A673 (cell line): ENCODE data around the gene TMEM243. TPM values are rescaled to one million over a fixed set of nuclear protein-coding genes. Genes with fewer than 3 reads are reported as not detected.

Experiments used
- Bru-seq: library from RNA; stranded (reverse); fragments of 400-500 nt; gene quantifications from one replicate; lab custom pipeline; 2021; lab: Mats Ljungman, UMichigan
- BruChase-seq, 2 experiments: library from RNA; stranded (reverse); fragments of 400-500 nt; gene quantifications; one replicate each; lab custom pipeline; 2021; lab: Mats Ljungman, UMichigan
- BruUV-seq: library from RNA; stranded (reverse); fragments of 400-500 nt; replicated peaks from 2 replicates; lab custom pipeline; 2021; lab: Mats Ljungman, UMichigan
- CTCF ChIA-PET: fragments of 300-600 bp; sonication (Branson Sonifier 250); formaldehyde crosslinking; loops from one replicate; lab custom pipeline; 2022; ENCODE audit warnings: antibody characterized with exemption; lab: Charles Lee
- POLR2A ChIA-PET: fragments of 300-600 bp; sonication (Branson Sonifier 250); formaldehyde crosslinking; loops from one replicate; lab custom pipeline; 2022; ENCODE audit warnings: antibody characterized with exemption; ENCODE audit not compliant: low non-redundant PET; lab: Charles Lee
- DNase-seq: peaks from one replicate; pipeline ENCODE4 v3.0.0-alpha.2; 2015; ENCODE audit warnings: low spot score
- H3K27ac ChIP-seq: fragments of 200-600 bp; sonication (generic); 2 replicates; pipeline ENCODE4 v1.5.1; 2016; ENCODE audit warnings: mixed run types, low read depth, mild to moderate bottlenecking, mixed read lengths, antibody characterized with exemption, low read length; ENCODE audit not compliant: poor library complexity, severe bottlenecking
- H3K27me3 ChIP-seq: fragments of 200-600 bp; sonication (generic); replicated peaks from 2 replicates; pipeline ENCODE4 v1.6.1; 2017; ENCODE audit warnings: mixed run types, low read depth, mild to moderate bottlenecking, mixed read lengths, antibody characterized with exemption, low read length; ENCODE audit not compliant: insufficient read depth, poor library complexity
- H3K36me3 ChIP-seq: fragments of 200-600 bp; sonication (generic); 2 replicates; pipeline ENCODE4 v1.6.1; 2016; ENCODE audit warnings: mixed run types, mild to moderate bottlenecking, mixed read lengths, antibody characterized with exemption, low read length; ENCODE audit not compliant: insufficient read depth, poor library complexity, severe bottlenecking
- H3K4me1 ChIP-seq: fragments of 200-600 bp; sonication (generic); 2 replicates; pipeline ENCODE4 v1.6.1; 2017; ENCODE audit warnings: mixed run types, mild to moderate bottlenecking, mixed read lengths, antibody characterized with exemption, low read length; ENCODE audit not compliant: insufficient read depth, poor library complexity, severe bottlenecking
- H3K4me3 ChIP-seq: fragments of 200-600 bp; sonication (generic); 2 replicates; pipeline ENCODE4 v1.5.1; 2016; ENCODE audit warnings: low read depth, mixed run types, mild to moderate bottlenecking, mixed read lengths, low read length; ENCODE audit not compliant: poor library complexity, severe bottlenecking
- H3K9me3 ChIP-seq: fragments of 200-600 bp; sonication (generic); 2 replicates; pipeline ENCODE4 v1.6.1; 2016; ENCODE audit warnings: mixed run types, low read depth, mild to moderate bottlenecking, mixed read lengths, antibody characterized with exemption, low read length; ENCODE audit not compliant: poor library complexity, severe bottlenecking
- CTCF ChIP-seq: fragments of 300-800, 200-600 bp; sonication (generic); conservative IDR thresholded peaks from 2 replicates; pipeline ENCODE4 v1.5.1; 2017; ENCODE audit warnings: low read depth, mild to moderate bottlenecking, antibody characterized with exemption, low read length, moderate library complexity, mixed read lengths
- EZH2 ChIP-seq: fragments of 200-600 bp; sonication (generic); IDR thresholded peaks from 2 replicates; pipeline ENCODE4 v1.6.1; 2017; ENCODE audit warnings: borderline replicate concordance, low read depth, mild to moderate bottlenecking, mixed read lengths, antibody characterized with exemption, low read length; ENCODE audit not compliant: poor library complexity, severe bottlenecking
- intact Hi-C: fragments of 100-400 bp; cut with micrococcal nuclease; formaldehyde crosslinking; loops from one replicate; pipeline ENCODE4 v1.10.0; 2022; ENCODE audit not compliant: unreplicated experiment
- long read RNA-seq: library from polyadenylated mRNA; stranded (forward); transcript quantifications from one replicate; pipeline ENCODE4 v2.0.0, GENCODE V29; 2022
- total RNA-seq: library from RNA; stranded (reverse); gene quantifications from 2 replicates; pipeline ENCODE4 v1.2.3, GENCODE V29; 2021

The TMEM243 gene, protein sequence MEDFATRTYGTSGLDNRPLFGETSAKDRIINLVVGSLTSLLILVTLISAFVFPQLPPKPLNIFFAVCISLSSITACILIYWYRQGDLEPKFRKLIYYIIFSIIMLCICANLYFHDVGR
- 24.5 and 25.8 TPM in 2 replicates for total RNA-seq
- Bru-seq, nascent RNA, result percentile 84 among the genes with signal in this experiment
- BruChase-seq, experiment 1, labeled RNA remaining after a 2-hour chase, result percentile 74 among the genes with signal in this experiment
- BruChase-seq, experiment 2, labeled RNA remaining after a 6-hour chase, result percentile 61 among the genes with signal in this experiment
- long read RNA-seq, transcript TMEM243-203 (5 exons, 1,273 nt), result major isoform, 67 of 108 reads
- long read RNA-seq, transcript TMEM243-201 (4 exons, 1,063 nt), result minor isoform, 22 of 108 reads
- long read RNA-seq, partial matches to known transcripts, result 0 of 108 reads
- long read RNA-seq, other reads (novel, unspliced or antisense), result 19 of 108 reads

DNA sequence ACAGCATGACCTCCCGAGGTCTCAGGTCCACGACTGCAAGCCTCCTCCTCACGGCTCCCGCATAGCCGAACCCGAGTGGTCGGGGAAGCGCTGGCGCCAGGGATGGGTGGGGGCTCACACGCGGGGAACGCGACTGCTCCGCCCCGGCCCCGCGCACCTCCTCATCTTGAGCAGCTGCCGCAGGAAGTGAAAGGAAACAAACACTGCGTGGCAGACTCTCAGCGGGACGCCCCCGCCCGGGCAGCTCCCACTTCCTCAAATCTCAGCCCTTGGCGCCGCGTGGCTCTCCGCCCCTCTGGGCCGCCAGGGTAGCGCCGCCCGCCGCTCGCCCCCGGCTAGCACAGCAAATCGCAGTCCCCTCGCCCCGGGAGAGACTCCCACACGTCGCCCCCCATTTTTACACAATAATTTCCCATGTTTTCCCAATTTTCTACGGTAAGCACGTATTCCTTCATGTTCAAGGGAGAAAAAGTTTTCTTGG is at the start of gene TMEM243:
Gene TMEM243, minus strand, starts transcription at position 188 of the 481 bp plus-strand sequence. CDS start 229 bp downstream, outside the sequence.
- Histone ChIP-seq H3K4me1 (peaks cover 24% of the 10 kb centered on the region), H3K4me3 (peak within 1 kb of the TSS; percentile 78), H3K36me3 (no peaks in the 10 kb centered on the region), H3K27me3 (peaks cover 17% of the 10 kb centered on the region), H3K9me3 (no peaks in the 10 kb centered on the region), H3K27ac (peak within 1 kb of the TSS; percentile 77)
- POLR2A ChIA-PET, result interaction anchor here (1.4 kb wide), 1 partner anchor 67 kb away, joined by 3 read pairs; the partner anchor contains the start of gene DMTF1
- CTCF ChIA-PET, result interaction anchor here (0.6 kb wide), 1 partner anchor 292 kb away, joined by 3 read pairs; no protein-coding TSS in a partner anchor
- BruUV-seq, result no TSS peak
- no peak for TF ChIP-seq EZH2
- peak; percentile 41; the same call in 1 of the 2 replicates for TF ChIP-seq CTCF
- intact Hi-C loops, result loop anchor here (2.0 kb wide), 1 partner anchor 67 kb away; the partner anchor contains the start of gene DMTF1
- peak; percentile 89 for DNase-seq

- H3K9me3 ChIP-seq, result no peaks in the 10 kb centered on the region
- H3K27me3 ChIP-seq, result no peaks in the 10 kb centered on the region
- no peak overlapping the region for H3K27ac ChIP-seq
- no peak overlapping the region for H3K4me3 ChIP-seq
- ChIA-PET POLR2A (no interaction called here), CTCF (no interaction called here)
- TF ChIP-seq EZH2 (no peak), CTCF (no peak)
- no peak for DNase-seq
- intact Hi-C loops, result no loop called here
- H3K4me1 ChIP-seq, result no peaks in the 10 kb centered on the region
- H3K36me3 ChIP-seq, result no peaks in the 10 kb centered on the region
- BruUV-seq, result no TSS peak
Observed at GRCh38 chr7:87267239-87267900, 47.8 kb upstream of the TMEM243 start.

DNA sequence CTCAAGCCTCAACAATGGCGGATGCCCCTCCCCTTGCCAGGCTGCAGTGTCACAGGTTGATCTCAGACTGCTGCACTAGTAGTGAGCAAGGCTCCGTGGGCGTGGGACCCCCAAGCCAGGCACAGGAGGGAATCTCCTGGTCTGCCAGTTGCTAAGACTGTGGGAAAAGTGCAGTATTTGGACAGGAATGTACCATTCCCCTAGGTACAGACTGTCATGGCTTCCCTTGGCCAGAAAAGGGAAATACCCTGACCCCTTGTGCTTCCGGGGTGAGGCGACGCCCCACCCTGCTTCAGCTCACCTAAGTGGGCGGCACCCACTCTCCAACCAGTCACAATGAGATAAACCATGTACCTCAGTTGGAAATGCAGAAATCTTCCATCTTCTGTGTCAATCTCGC is 44.0 kb upstream of the TMEM243 start:
- no peak overlapping the region for H3K27ac ChIP-seq

More for the DNA sequence above, 44.0 kb upstream of the TMEM243 start:
- ChIA-PET CTCF (interaction anchor here (0.7 kb wide), 1 partner anchor 25 kb away, joined by 3 read pairs; no protein-coding TSS in a partner anchor), POLR2A (no interaction called here)
- Histone ChIP-seq H3K9me3 (no peaks in the 10 kb centered on the region), H3K36me3 (no peaks in the 10 kb centered on the region), H3K4me3 (no peak overlapping the region), H3K27me3 (no peaks in the 10 kb centered on the region), H3K4me1 (no peaks in the 10 kb centered on the region)
- no TSS peak for BruUV-seq
- intact Hi-C loops, result no loop called here
- no peak for DNase-seq
- TF ChIP-seq CTCF, result no peak
- no peak for TF ChIP-seq EZH2
